ENCODE data around the gene CDC73. TPM values are rescaled to one million over a fixed set of nuclear protein-coding genes. Genes with fewer than 3 reads are reported as not detected.
"Not testable (repeated sequence)": the region's sequence is repeated elsewhere in the genome, so short reads cannot be mapped to it uniquely, and the experiment has no call there.

CDC73 gene
- total and polyA plus RNA-seq, 4 donors = 5.8 to 20.6 (median 12.6) TPM

DNA sequence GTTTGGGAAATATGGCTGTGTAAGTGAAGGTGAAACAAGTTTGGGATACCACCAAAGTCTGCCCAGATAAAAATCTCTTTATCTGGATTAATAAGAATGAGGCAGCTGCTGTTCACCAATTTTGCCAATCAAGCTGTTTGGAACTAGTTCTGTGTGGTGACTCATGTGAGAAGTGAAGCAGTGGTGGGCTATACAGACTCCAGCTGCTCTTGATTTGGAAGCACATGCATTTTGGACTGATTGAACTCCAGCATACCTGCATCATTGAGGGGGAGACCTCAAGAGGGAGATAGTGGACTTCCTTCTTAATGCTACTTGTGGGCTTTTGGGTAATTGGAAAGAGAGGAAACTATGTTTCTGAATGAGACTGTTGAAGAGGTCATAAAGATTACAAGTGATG is 163.8 kb downstream of the CDC73 start:
- Histone ChIP-seq H3K27me3 (ENCODE audit: control insufficient read depth in 4 of 4, insufficient read depth in 4 of 4, low read length in 3 of 4) (no peaks in the 10 kb centered on the region), H3K4me1 (ENCODE audit: control insufficient read depth in 4 of 4, insufficient read depth in 4 of 4, low read length in 3 of 4) (no peaks in the 10 kb centered on the region), H3K9ac (ENCODE audit: low read depth in 1 of 2, low read length in 2 of 2) (no peak overlapping the region), H3K9me3 (ENCODE audit: control insufficient read depth in 4 of 4, low read length in 3 of 4) (no peaks in the 10 kb centered on the region), H3K36me3 (ENCODE audit: control insufficient read depth in 4 of 4, insufficient read depth in 3 of 4, low read depth in 1 of 4, low read length in 3 of 4) (no peaks in the 10 kb centered on the region), H3K27ac (ENCODE audit: low read depth in 1 of 2, low read length in 2 of 2) (no peak overlapping the region), H3K4me3 (ENCODE audit: low read depth in 1 of 3, low read length in 3 of 3) (no peak overlapping the region)
- DNase-seq (ENCODE audit: low spot score) = no peak
- TF ChIP-seq, protein P1, sequence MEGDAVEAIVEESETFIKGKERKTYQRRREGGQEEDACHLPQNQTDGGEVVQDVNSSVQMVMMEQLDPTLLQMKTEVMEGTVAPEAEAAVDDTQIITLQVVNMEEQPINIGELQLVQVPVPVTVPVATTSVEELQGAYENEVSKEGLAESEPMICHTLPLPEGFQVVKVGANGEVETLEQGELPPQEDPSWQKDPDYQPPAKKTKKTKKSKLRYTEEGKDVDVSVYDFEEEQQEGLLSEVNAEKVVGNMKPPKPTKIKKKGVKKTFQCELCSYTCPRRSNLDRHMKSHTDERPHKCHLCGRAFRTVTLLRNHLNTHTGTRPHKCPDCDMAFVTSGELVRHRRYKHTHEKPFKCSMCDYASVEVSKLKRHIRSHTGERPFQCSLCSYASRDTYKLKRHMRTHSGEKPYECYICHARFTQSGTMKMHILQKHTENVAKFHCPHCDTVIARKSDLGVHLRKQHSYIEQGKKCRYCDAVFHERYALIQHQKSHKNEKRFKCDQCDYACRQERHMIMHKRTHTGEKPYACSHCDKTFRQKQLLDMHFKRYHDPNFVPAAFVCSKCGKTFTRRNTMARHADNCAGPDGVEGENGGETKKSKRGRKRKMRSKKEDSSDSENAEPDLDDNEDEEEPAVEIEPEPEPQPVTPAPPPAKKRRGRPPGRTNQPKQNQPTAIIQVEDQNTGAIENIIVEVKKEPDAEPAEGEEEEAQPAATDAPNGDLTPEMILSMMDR (IDR thresholded peaks at IDR 0.05; ENCODE audit: low read depth, low read length, missing input control) = no peak
- TF ChIP-seq, protein P2, sequence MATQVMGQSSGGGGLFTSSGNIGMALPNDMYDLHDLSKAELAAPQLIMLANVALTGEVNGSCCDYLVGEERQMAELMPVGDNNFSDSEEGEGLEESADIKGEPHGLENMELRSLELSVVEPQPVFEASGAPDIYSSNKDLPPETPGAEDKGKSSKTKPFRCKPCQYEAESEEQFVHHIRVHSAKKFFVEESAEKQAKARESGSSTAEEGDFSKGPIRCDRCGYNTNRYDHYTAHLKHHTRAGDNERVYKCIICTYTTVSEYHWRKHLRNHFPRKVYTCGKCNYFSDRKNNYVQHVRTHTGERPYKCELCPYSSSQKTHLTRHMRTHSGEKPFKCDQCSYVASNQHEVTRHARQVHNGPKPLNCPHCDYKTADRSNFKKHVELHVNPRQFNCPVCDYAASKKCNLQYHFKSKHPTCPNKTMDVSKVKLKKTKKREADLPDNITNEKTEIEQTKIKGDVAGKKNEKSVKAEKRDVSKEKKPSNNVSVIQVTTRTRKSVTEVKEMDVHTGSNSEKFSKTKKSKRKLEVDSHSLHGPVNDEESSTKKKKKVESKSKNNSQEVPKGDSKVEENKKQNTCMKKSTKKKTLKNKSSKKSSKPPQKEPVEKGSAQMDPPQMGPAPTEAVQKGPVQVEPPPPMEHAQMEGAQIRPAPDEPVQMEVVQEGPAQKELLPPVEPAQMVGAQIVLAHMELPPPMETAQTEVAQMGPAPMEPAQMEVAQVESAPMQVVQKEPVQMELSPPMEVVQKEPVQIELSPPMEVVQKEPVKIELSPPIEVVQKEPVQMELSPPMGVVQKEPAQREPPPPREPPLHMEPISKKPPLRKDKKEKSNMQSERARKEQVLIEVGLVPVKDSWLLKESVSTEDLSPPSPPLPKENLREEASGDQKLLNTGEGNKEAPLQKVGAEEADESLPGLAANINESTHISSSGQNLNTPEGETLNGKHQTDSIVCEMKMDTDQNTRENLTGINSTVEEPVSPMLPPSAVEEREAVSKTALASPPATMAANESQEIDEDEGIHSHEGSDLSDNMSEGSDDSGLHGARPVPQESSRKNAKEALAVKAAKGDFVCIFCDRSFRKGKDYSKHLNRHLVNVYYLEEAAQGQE (IDR thresholded peaks at IDR 0.05) = no peak
- TF ChIP-seq YY1 (IDR thresholded peaks at IDR 0.05) = no peak
- no peak for TF ChIP-seq HNF4G (IDR thresholded peaks at IDR 0.05)
- TF ChIP-seq, protein P3, sequence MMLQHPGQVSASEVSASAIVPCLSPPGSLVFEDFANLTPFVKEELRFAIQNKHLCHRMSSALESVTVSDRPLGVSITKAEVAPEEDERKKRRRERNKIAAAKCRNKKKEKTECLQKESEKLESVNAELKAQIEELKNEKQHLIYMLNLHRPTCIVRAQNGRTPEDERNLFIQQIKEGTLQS (IDR thresholded peaks at IDR 0.05) = no peak
- no peak for TF ChIP-seq FOXA2 (IDR thresholded peaks at IDR 0.05)
- TF ChIP-seq RXRA (IDR thresholded peaks at IDR 0.05) = no peak
- no peak for TF ChIP-seq JUND (IDR thresholded peaks at IDR 0.05)
- no peak for TF ChIP-seq HNF4A (conservative IDR thresholded peaks at IDR 0.05)
- no peak for TF ChIP-seq NR2F2 (IDR thresholded peaks at IDR 0.05)
- no peak for TF ChIP-seq FOXA1 (IDR thresholded peaks at IDR 0.05)
- TF ChIP-seq, protein P4, sequence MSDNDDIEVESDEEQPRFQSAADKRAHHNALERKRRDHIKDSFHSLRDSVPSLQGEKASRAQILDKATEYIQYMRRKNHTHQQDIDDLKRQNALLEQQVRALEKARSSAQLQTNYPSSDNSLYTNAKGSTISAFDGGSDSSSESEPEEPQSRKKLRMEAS (IDR thresholded peaks at IDR 0.05) = no peak
- TF ChIP-seq, protein P5, sequence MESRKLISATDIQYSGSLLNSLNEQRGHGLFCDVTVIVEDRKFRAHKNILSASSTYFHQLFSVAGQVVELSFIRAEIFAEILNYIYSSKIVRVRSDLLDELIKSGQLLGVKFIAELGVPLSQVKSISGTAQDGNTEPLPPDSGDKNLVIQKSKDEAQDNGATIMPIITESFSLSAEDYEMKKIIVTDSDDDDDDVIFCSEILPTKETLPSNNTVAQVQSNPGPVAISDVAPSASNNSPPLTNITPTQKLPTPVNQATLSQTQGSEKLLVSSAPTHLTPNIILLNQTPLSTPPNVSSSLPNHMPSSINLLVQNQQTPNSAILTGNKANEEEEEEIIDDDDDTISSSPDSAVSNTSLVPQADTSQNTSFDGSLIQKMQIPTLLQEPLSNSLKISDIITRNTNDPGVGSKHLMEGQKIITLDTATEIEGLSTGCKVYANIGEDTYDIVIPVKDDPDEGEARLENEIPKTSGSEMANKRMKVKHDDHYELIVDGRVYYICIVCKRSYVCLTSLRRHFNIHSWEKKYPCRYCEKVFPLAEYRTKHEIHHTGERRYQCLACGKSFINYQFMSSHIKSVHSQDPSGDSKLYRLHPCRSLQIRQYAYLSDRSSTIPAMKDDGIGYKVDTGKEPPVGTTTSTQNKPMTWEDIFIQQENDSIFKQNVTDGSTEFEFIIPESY (IDR thresholded peaks at IDR 0.05) = no peak

DNA sequence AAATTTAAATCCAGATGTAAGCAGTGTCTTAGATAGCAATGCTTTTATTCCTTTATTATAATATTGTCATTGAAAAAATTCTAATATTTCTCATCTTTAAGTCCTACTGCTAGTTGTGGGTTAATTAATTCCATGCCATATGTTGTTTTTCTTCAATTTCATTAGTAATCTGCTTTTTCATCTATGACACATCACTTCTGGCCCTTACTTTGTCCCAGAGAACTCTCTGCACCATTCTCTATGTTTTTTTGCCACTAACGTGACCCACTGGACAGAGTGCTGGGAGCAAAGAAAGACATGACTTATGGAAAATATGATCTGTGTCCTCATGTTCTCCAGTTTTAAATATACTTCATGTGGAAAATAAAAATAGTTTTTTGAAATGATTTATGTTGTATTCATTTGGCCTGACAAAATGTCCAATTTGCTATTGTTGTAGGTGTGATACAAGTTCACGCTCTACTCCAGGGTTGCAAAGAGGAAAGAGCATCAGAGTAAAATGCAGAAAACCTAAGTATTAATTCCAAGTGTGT is 166.8 kb downstream of the CDC73 start:
- H3K27me3 ChIP-seq (ENCODE audit: control insufficient read depth in 4 of 4, insufficient read depth in 4 of 4, low read length in 3 of 4); DNase-seq (ENCODE audit: low spot score); H3K27ac ChIP-seq (ENCODE audit: low read depth in 1 of 2, low read length in 2 of 2); H3K4me1 ChIP-seq (ENCODE audit: control insufficient read depth in 4 of 4, insufficient read depth in 4 of 4, low read length in 3 of 4); H3K9ac ChIP-seq (ENCODE audit: low read depth in 1 of 2, low read length in 2 of 2); H3K9me3 ChIP-seq (ENCODE audit: control insufficient read depth in 4 of 4, low read length in 3 of 4); H3K36me3 ChIP-seq (ENCODE audit: control insufficient read depth in 4 of 4, insufficient read depth in 3 of 4, low read depth in 1 of 4, low read length in 3 of 4); H3K4me3 ChIP-seq (ENCODE audit: low read depth in 1 of 3, low read length in 3 of 3): not testable (repeated sequence)
- WGBS = 88% methylated on average over 2 of the region's 2 CpGs
